Measurements from ENCODE around the gene TBX4. TPM values are rescaled to one million over a fixed set of nuclear protein-coding genes. Genes with fewer than 3 reads are reported as not detected.

Gene TBX4
- total and polyA plus RNA-seq, 2 of the 13 experiments (the other 11 are each of a cell fraction or from before 2014, with no cell fraction given): 0.11 to 1.1 TPM

GRCh38 chr17:61496957-61497653 lies 44.9 kb downstream of the TBX4 start (continued):
- TF ChIP-seq PRDM15 (CRISPR knock-in tag; IDR thresholded peaks at IDR 0.05) (0 out of 2 replicates have a peak, but pooled peaks have one; percentile 19), ZNF550 (CRISPR knock-in tag; IDR thresholded peaks at IDR 0.05; ENCODE audit: borderline replicate concordance) (no peak)

GRCh38 chr17:61498042-61498994 lies 46.1 kb downstream of the TBX4 start:
- H3K4me1 ChIP-seq (ENCODE audit: insufficient read depth, low read length): peaks cover 51% of the 10 kb centered on the region
- POLR2A ChIA-PET: no interaction called here
- TF ChIP-seq HNF4G (IDR thresholded peaks at IDR 0.05; ENCODE audit: borderline replicate concordance, low read depth, low read length): no peak
- TF ChIP-seq HNF4G (CRISPR knock-in tag; IDR thresholded peaks at IDR 0.05; ENCODE audit: borderline replicate concordance, low read depth): no peak
- TF ChIP-seq ZKSCAN5 (CRISPR knock-in tag; IDR thresholded peaks at IDR 0.05): no peak
- no peak for TF ChIP-seq ZNF281 (CRISPR knock-in tag; IDR thresholded peaks at IDR 0.05; ENCODE audit: borderline replicate concordance)
- TF ChIP-seq SATB2 (CRISPR knock-in tag; IDR thresholded peaks at IDR 0.05): no peak
- no peak for TF ChIP-seq MYNN (CRISPR knock-in tag; IDR thresholded peaks at IDR 0.05; ENCODE audit: low read depth)
- TF ChIP-seq ZNF83 (CRISPR knock-in tag; IDR thresholded peaks at IDR 0.05; ENCODE audit: borderline replicate concordance): no peak
- TF ChIP-seq HNRNPUL1 (IDR thresholded peaks at IDR 0.05; ENCODE audit: low read depth, low read length): no peak
- TF ChIP-seq FIP1L1 (IDR thresholded peaks at IDR 0.05; ENCODE audit: borderline replicate concordance, insufficient read depth, low read depth, low read length): no peak
- no peak for TF ChIP-seq ZNF207 (IDR thresholded peaks at IDR 0.05; ENCODE audit: borderline replicate concordance)

More at GRCh38 chr17:61498042-61498994, 46.1 kb downstream of the TBX4 start:
- in situ Hi-C loops (cut with HindIII; ENCODE audit: extremely low pct_ligation_motif_present, low pct_unique_long_range_greater_than_20kb): no loop called here
- 92% methylated on average over 8 of the region's 8 CpGs for WGBS (ENCODE audit: low lambda C conversion rate)
- H3K27ac ChIP-seq (ENCODE audit: extremely low read length, insufficient read depth, low read length): no peak overlapping the region
- H3K9me3 ChIP-seq (ENCODE audit: low read length): no peaks in the 10 kb centered on the region
- H3K27me3 ChIP-seq (ENCODE audit: control insufficient read depth in 1 of 2, insufficient read depth in 2 of 2, low read length in 2 of 2): no peaks in the 10 kb centered on the region
- H3K4me2 ChIP-seq (ENCODE audit: low read depth, low read length): no peak overlapping the region
- no peak for DNase-seq (ENCODE audit: low spot score)
- no peak overlapping the region for H2AFZ ChIP-seq (ENCODE audit: low read length)
- no peak for FAIRE-seq
- H3K9ac ChIP-seq (ENCODE audit: insufficient read depth, low read depth, low read length): no peak overlapping the region
- CTCF ChIA-PET (ENCODE audit: low intra/inter-chr PET ratio, low total read pairs): no interaction called here
- intact Hi-C loops (cut with micrococcal nuclease; ENCODE audit: unreplicated experiment): loop anchor here (10.0 kb wide), 1 partner anchor 196 kb away; no protein-coding TSS in a partner anchor
- H3K36me3 ChIP-seq (replicated peaks in 1 of 2; ENCODE audit: control insufficient read depth in 1 of 2, insufficient read depth in 2 of 2, low read length in 2 of 2): no peaks in the 10 kb centered on the region
- no peaks in the 10 kb centered on the region for H3K79me2 ChIP-seq (ENCODE audit: insufficient read depth, low read length)
- H4K20me1 ChIP-seq (ENCODE audit: insufficient read depth, low read length): no peaks in the 10 kb centered on the region
- no peak for ATAC-seq
- BruUV-seq (replicated peaks): no TSS peak
- no peak overlapping the region for H3K4me3 ChIP-seq (replicated peaks in 1 of 3; ENCODE audit: insufficient read depth in 1 of 3, low read depth in 2 of 3, low read length in 3 of 3)

Data from HepG2 (cell line).